ENCODE measurements around the gene SMPD3.

DNA sequence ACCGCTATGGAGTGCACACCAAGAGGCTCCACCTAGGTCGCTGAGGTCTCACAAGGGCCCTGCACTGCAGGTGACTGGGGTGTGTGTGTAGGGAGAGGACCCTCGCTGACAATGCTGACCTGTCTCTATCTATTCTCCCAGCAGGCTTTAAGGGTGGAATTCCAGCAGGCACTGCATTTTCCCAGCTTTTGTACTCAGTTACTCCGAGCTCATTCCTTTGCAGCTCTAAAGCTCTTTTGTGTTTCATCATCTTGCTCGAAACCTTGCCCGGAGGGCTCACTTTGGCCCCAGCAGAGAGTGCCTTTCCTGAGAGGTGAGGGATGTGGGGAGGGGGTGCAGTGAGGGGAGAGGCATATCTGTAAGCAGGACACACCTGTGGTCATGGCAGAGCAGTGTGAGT is 39.3 kb downstream of the SMPD3 start:
- TF ChIP-seq POLR2A (IDR thresholded peaks at IDR 0.05; ENCODE audit: low read depth, low read length) = no peak
- TF ChIP-seq, protein P1, sequence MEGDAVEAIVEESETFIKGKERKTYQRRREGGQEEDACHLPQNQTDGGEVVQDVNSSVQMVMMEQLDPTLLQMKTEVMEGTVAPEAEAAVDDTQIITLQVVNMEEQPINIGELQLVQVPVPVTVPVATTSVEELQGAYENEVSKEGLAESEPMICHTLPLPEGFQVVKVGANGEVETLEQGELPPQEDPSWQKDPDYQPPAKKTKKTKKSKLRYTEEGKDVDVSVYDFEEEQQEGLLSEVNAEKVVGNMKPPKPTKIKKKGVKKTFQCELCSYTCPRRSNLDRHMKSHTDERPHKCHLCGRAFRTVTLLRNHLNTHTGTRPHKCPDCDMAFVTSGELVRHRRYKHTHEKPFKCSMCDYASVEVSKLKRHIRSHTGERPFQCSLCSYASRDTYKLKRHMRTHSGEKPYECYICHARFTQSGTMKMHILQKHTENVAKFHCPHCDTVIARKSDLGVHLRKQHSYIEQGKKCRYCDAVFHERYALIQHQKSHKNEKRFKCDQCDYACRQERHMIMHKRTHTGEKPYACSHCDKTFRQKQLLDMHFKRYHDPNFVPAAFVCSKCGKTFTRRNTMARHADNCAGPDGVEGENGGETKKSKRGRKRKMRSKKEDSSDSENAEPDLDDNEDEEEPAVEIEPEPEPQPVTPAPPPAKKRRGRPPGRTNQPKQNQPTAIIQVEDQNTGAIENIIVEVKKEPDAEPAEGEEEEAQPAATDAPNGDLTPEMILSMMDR (IDR thresholded peaks at IDR 0.05; ENCODE audit: extremely low read depth in 1 of 2, insufficient read depth in 1 of 2, low read depth in 1 of 2, low read length in 2 of 2) = no peak

All from endothelial cell of umbilical vein (primary cell).